ENCODE data around the gene SP2. TPM values are rescaled to one million over a fixed set of nuclear protein-coding genes. Genes with fewer than 3 reads are reported as not detected.
A peak's percentile ranks its signal among the peaks of the same experiment; 100 is the strongest.

SP2 gene
- total RNA-seq, 2 donors from 2014 or later = 18.1 to 21.6 TPM

DNA sequence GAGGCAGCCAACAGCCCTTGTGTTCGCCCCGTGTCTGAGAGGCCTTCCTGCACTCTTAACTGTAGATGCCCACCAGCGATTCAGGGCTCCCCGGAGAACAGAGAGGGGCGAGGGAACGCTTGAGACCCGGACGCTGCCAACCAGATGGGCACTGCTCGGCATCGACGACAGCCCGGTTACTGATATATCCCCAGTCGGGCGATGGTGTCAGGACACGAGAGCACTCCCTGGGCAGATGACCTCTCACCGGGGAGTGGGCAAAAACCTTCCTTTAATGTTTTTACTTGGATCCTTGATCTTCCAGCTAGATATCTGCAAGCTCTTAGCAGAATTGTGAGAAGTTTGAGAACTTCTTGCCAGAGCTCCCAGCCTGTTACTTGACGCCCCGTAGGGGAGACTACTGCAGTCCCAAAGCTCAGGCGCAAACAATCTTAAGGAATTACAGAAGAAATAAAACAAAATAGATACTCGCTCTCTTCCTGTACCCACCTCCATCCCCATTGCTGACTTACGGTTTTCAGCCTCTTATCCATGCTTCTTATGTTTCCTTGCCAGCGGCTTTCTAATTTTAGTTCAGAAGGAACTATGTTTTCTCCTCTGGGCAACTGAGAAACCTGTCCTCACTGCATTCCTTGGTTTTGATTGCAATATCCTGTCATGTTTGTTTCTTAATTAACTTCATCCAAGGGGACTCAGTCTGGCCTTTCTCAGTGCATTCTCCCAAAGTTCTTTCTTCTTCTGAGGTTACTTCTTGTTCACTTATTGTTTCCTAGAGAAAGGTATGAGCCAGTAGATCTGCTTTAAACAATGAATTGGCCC, 845 bp downstream of the SP2 start:
- H3K36me3 ChIP-seq = no peaks in the 10 kb centered on the region
- peak overlapping the region; percentile 82 for H3K4me3 ChIP-seq
- peak overlapping the region; percentile 92 to 98 for H3K9ac ChIP-seq (ENCODE audit: low read depth in 2 of 2, low read length in 2 of 2)
- H3K9me3 ChIP-seq = no peaks in the 10 kb centered on the region
- no peaks in the 10 kb centered on the region for H3K27me3 ChIP-seq
- H3K27ac ChIP-seq = peak overlapping the region; percentile 86
- no peak for TF ChIP-seq CTCF (IDR thresholded peaks at IDR 0.05)
- H3K4me1 ChIP-seq = peaks cover 18% of the 10 kb centered on the region
- DNase-seq = peak; percentile 46
- intact Hi-C loops (cut with DNase I) = loop anchor here (5.0 kb wide), 1 partner anchor 45 kb away; the partner anchor contains the start of gene PNPO

GRCh38 chr17:47897561-47897960, 1.5 kb downstream of the SP2 start:
- H3K4me1 ChIP-seq = peaks cover 18% of the 10 kb centered on the region
- DNase-seq = no peak
- no peaks in the 10 kb centered on the region for H3K9me3 ChIP-seq
- H3K4me3 ChIP-seq = no peak overlapping the region
- no peaks in the 10 kb centered on the region for H3K36me3 ChIP-seq
- intact Hi-C loops (cut with DNase I) = loop anchor here (5.0 kb wide), 1 partner anchor 45 kb away; the partner anchor contains the start of gene PNPO
- no peaks in the 10 kb centered on the region for H3K27me3 ChIP-seq
- H3K27ac ChIP-seq = peak overlapping the region; percentile 86
- TF ChIP-seq CTCF (IDR thresholded peaks at IDR 0.05) = no peak
- peak overlapping the region in 1 of 2 donors; percentile 98 for H3K9ac ChIP-seq (ENCODE audit: low read depth in 2 of 2, low read length in 2 of 2)

GRCh38 chr17:47898241-47898640, 2.2 kb downstream of the SP2 start:
- no peaks in the 10 kb centered on the region for H3K36me3 ChIP-seq
- no peaks in the 10 kb centered on the region for H3K9me3 ChIP-seq
- intact Hi-C loops (cut with DNase I) = loop anchor here (2.0 to 5.0 kb wide), 2 partner anchors 44 to 75 kb away; partner anchors contain the start of gene PNPO
- TF ChIP-seq CTCF (IDR thresholded peaks at IDR 0.05) = no peak
- no peak for DNase-seq
- no peak overlapping the region for H3K9ac ChIP-seq (ENCODE audit: low read depth in 2 of 2, low read length in 2 of 2)
- H3K27ac ChIP-seq = no peak overlapping the region
- no peak overlapping the region for H3K4me3 ChIP-seq
- no peaks in the 10 kb centered on the region for H3K27me3 ChIP-seq
- peaks cover 18% of the 10 kb centered on the region for H3K4me1 ChIP-seq

GRCh38 chr17:47899643-47900042, 3.6 kb downstream of the SP2 start:
- no peaks in the 10 kb centered on the region for H3K27me3 ChIP-seq
- peaks cover 12% of the 10 kb centered on the region for H3K4me1 ChIP-seq
- no peaks in the 10 kb centered on the region for H3K36me3 ChIP-seq
- no peak for DNase-seq
- H3K9me3 ChIP-seq = no peaks in the 10 kb centered on the region
- intact Hi-C loops (cut with DNase I) = loop anchor here (2.0 to 5.0 kb wide), 2 partner anchors 43 to 73 kb away; partner anchors contain the start of gene PNPO
- H3K27ac ChIP-seq = no peak overlapping the region
- no peak for TF ChIP-seq CTCF (IDR thresholded peaks at IDR 0.05)
- no peak overlapping the region for H3K9ac ChIP-seq (ENCODE audit: low read depth in 2 of 2, low read length in 2 of 2)
- no peak overlapping the region for H3K4me3 ChIP-seq

- Histone ChIP-seq H3K27ac (no peak overlapping the region), H3K4me1 (peaks cover 11% of the 10 kb centered on the region)
- intact Hi-C loops (cut with DNase I) = no loop called here
These were observed 5.4 kb downstream of the SP2 start for GRCh38 chr17:47901423-47901822.

More at GRCh38 chr17:47901423-47901822, 5.4 kb downstream of the SP2 start:
- no peak overlapping the region for H3K4me3 ChIP-seq
- TF ChIP-seq CTCF (IDR thresholded peaks at IDR 0.05) = no peak
- H3K9me3 ChIP-seq = no peaks in the 10 kb centered on the region
- no peak for DNase-seq
- no peaks in the 10 kb centered on the region for H3K27me3 ChIP-seq
- H3K36me3 ChIP-seq = no peaks in the 10 kb centered on the region
- H3K9ac ChIP-seq (ENCODE audit: low read depth in 2 of 2, low read length in 2 of 2) = no peak overlapping the region
